GM12873 (cell line): ENCODE results near the gene LAMA5.

Experiments used
- CTCF ChIP-seq: IDR thresholded peaks from 2 replicates; pipeline ENCODE4 v1.5.1; 2012; ENCODE audit warnings: low read depth, mild to moderate bottlenecking, moderate library complexity, low read length, control low read depth; ENCODE audit not compliant: insufficient read depth; ENCODE audit errors: missing control alignments

The LAMA5 gene

GRCh38 chr20:62359491-62360121 lies 7.5 kb downstream of the LAMA5 start:
- TF ChIP-seq CTCF, result no peak

DNA sequence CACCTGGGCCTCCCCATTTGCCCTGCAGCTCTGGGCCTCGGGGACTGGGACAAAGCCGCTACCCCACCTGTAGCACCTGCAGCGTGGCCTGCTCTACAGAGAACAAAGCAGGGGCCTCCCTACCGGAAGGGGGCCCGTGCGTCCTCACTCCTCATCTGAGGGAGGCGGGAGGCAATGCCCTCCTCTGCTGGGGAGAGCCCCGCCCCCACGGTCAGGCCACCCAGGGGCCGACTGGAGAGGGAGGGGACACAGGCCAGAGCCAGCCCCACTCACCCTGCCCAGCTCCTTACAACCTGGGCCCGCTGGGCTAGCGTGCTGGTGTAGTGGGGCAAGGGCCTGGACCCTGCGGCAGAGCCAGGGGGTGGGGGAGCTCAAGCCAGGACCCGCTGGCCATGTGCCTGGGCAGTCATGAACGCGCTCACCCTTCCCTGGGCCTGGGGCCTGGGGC lies 8.0 kb downstream of the LAMA5 start:
- TF ChIP-seq CTCF, result no peak

GRCh38 chr20:62358171-62359042 lies 8.7 kb downstream of the LAMA5 start:
- TF ChIP-seq CTCF, result no peak

GRCh38 chr20:62357681-62358080 lies 9.4 kb downstream of the LAMA5 start:
- no peak for TF ChIP-seq CTCF

GRCh38 chr20:62357187-62357667 lies 9.9 kb downstream of the LAMA5 start:
- TF ChIP-seq CTCF, result no peak

DNA sequence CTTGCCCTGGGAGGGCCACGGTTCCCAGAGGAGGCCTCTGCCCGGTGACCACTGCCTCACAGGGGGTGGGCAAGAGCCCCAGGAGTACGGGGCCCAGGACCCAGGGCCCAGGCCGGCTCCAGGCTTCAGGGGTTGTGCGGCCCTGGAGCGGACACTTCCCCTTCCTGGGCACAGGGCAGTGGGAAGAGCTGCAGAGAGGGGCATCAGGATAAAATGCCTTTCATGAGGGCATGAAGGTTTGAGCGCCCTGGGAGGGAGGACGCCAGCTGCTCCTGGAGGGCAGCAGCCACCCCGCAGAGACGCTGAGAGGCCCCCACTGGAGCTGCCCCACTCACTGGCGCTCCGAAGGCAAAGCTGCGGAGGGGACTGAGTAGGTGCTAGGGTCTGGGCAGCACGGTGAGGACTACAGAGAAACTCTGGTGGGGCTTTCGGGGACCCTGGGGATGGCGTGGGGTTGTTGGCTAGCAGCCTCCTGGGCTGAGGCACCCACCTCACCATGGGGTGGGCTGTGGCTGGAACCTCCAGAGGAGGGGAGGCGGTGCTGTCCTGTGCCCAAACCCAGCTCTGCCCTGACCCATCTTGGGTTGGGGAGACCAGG lies 10.4 kb downstream of the LAMA5 start:
- no peak for TF ChIP-seq CTCF
